ENCODE data around the gene HPRT1. TPM values are rescaled to one million over a fixed set of nuclear protein-coding genes. Genes with fewer than 3 reads are reported as not detected.

HPRT1 gene
- total RNA-seq, 1 experiment from 2014 or later: 38.2 TPM

DNA sequence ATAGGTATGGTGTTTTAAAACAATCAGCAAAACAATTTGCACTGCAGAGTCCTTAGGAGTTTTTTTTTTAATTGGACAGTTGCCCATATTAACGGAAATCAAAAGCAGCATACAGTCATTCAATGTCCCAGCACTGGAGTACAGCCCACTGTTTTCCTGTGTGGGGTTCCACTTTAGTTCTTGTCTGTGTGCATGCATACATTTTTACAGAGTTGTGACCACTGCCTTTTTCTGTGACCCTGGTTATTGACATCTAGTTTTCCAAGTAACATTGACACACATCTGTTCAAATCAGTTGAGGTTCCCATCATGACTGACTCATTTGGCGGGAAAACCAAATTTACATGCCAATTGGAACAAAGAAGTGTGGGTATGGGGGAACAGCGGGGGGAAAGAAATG lies 83.3 kb downstream of the HPRT1 start:
- Mint-ChIP-seq H3K27me3 (ENCODE audit: low read depth) (peaks cover 43% of the 10 kb centered on the region), H3K27ac (peak overlapping the region; percentile 9; the same call in 1 of the 2 replicates), H3K4me3 (no peak overlapping the region), H3K36me3 (no peaks in the 10 kb centered on the region), H3K4me1 (peaks cover 48% of the 10 kb centered on the region), H3K9me3 (no peaks in the 10 kb centered on the region)
- ChIA-PET POLR2A (no interaction called here), CTCF (interaction anchor here (1.2 to 1.6 kb wide), 2 partner anchors 22 to 221 kb away, joined by 5 to 10 read pairs; no protein-coding TSS in a partner anchor)
- no peak for TF ChIP-seq FOXP1 (CRISPR knock-in tag; IDR thresholded peaks at IDR 0.05; ENCODE audit: borderline replicate concordance)
- no peak for TF ChIP-seq ZNF263 (CRISPR knock-in tag; IDR thresholded peaks at IDR 0.05; ENCODE audit: low read depth)
- no peak for TF ChIP-seq RORB (CRISPR knock-in tag; IDR thresholded peaks at IDR 0.05)
- TF ChIP-seq, protein P1, sequence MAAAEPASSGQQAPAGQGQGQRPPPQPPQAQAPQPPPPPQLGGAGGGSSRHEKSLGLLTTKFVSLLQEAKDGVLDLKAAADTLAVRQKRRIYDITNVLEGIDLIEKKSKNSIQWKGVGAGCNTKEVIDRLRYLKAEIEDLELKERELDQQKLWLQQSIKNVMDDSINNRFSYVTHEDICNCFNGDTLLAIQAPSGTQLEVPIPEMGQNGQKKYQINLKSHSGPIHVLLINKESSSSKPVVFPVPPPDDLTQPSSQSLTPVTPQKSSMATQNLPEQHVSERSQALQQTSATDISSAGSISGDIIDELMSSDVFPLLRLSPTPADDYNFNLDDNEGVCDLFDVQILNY (CRISPR knock-in tag; IDR thresholded peaks at IDR 0.05): peak; percentile 67; the same call in 1 of the 2 replicates
- DNase-seq (ENCODE audit: low spot score) (no peak), ATAC-seq (no peak)

DNA sequence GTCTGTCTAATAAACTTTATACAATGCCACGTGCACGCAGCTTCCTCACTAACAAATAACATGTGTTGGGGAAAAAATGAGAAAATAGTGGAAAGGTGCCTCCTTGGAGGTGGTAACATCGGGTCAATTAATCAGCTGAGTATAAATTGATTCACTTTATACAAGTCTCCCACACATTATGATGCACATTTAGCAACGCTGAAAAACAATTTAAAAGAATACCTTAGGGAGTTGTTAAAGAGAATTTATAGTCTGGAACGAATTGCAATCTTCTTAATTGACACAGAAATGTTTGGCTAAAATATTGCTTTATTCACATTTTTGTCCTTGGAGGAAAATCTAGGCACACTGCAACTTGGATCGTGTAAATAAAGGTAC lies 84.2 kb downstream of the HPRT1 start:
- Mint-ChIP-seq H3K36me3 (no peaks in the 10 kb centered on the region), H3K4me1 (peaks cover 52% of the 10 kb centered on the region), H3K4me3 (peak overlapping the region; percentile 68), H3K27ac (no peak overlapping the region), H3K27me3 (ENCODE audit: low read depth) (peaks cover 46% of the 10 kb centered on the region), H3K9me3 (no peaks in the 10 kb centered on the region)
- TF ChIP-seq ETV6 (CRISPR knock-in tag; IDR thresholded peaks at IDR 0.05): no peak
- TF ChIP-seq MXD4 (CRISPR knock-in tag; IDR thresholded peaks at IDR 0.05; ENCODE audit: borderline replicate concordance): no peak
- no peak for TF ChIP-seq TCF7 (CRISPR knock-in tag; IDR thresholded peaks at IDR 0.05; ENCODE audit: low read depth)
- no peak for TF ChIP-seq KAT7 (CRISPR knock-in tag; IDR thresholded peaks at IDR 0.05; ENCODE audit: borderline replicate concordance)
- TF ChIP-seq, protein P2, sequence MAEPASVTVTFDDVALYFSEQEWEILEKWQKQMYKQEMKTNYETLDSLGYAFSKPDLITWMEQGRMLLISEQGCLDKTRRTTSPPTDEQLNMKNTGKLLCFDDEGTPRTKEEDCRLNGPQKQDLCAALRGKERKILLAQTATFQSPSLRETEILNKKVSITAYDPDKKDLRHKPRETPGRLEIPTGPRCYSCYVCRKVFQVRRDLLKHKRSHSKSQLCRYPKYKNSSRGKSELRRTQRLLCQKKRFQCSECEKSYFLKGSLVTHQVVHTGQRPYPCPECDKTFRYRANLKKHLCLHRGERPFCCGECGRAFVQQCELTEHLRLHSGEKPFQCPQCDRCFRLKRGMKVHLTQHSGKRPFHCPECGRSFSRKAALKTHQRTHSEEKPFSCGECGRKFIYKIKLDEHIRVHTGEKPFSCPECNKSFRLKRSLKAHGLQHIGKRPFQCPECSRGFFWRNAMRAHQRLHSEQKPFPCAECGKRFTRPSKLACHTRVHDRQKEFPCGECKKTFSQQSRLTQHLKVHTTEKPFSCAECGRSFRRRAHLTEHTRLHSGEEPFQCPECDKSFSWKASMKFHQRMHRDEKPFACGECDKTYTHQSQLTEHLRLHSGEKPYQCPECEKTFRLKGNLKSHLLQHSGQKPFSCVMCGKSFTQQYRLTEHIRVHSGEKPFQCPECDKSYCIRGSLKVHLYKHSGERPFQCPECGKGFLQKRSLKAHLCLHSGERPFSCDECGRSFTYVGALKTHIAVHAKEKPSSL (CRISPR knock-in tag; conservative IDR thresholded peaks at IDR 0.05): no peak
- TF ChIP-seq GABPB1 (CRISPR knock-in tag; IDR thresholded peaks at IDR 0.05): no peak
- ChIA-PET CTCF (no interaction called here), POLR2A (interaction anchor here (1.2 kb wide), 1 partner anchor 23 kb away, joined by 4 read pairs; no protein-coding TSS in a partner anchor)
- ATAC-seq (no peak), DNase-seq (ENCODE audit: low spot score) (no peak)

DNA sequence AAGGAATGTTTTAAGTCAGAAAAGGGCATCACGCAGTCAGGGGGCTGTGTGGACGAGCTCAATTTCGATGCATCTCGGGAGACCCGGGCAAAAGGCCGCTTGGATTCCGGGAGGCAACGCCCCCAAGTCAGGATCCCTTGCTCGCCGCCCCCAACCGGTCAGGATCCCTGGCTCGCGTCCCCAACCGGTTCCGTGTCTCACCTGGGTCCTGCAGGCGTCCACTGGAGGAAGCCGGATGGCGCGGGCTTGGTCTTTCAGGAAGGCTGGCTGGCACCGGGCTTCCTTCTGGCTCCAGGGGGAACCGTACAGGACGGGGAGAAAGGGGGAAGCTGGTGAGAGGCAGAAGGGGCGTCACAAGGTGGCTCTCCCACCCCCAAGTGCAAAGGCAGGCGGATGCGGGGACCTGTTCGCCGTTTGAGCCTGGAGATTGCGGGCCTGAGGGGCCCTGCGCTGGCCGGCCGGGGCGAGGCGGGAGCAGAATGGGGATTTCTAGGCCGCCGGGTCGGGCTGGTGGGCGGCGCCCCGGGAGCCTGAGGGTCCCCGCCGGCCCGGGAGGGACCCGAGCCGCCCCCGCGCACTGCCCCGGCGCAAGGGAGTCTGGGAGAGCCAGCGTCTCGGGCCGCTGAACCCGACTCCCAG lies 84.7 kb downstream of the HPRT1 start:
- H3K9me3 Mint-ChIP-seq: no peaks in the 10 kb centered on the region
- H3K27me3 Mint-ChIP-seq (ENCODE audit: low read depth): peaks cover 46% of the 10 kb centered on the region
- peaks cover 52% of the 10 kb centered on the region for H3K4me1 Mint-ChIP-seq
- ChIA-PET CTCF (interaction anchor here (1.4 to 1.6 kb wide), 2 partner anchors 24 to 220 kb away, joined by 6 read pairs; no protein-coding TSS in a partner anchor), POLR2A (interaction anchor here (0.5 to 1.2 kb wide), 2 partner anchors 12 to 24 kb away, joined by 3 to 4 read pairs; no protein-coding TSS in a partner anchor)
- TF ChIP-seq, protein P3, sequence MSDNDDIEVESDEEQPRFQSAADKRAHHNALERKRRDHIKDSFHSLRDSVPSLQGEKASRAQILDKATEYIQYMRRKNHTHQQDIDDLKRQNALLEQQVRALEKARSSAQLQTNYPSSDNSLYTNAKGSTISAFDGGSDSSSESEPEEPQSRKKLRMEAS (CRISPR knock-in tag; IDR thresholded peaks at IDR 0.05): 0 out of 2 replicates have a peak, but pooled peaks have one; percentile 29
- TF ChIP-seq CBFB (CRISPR knock-in tag; IDR thresholded peaks at IDR 0.05; ENCODE audit: low read depth): no peak
- no peaks in the 10 kb centered on the region for H3K36me3 Mint-ChIP-seq
- peak overlapping the region; percentile 84 for H3K4me3 Mint-ChIP-seq
- peak; percentile 7 for ATAC-seq
- DNase-seq (ENCODE audit: low spot score): peak; percentile 68
- no peak overlapping the region for H3K27ac Mint-ChIP-seq

DNA sequence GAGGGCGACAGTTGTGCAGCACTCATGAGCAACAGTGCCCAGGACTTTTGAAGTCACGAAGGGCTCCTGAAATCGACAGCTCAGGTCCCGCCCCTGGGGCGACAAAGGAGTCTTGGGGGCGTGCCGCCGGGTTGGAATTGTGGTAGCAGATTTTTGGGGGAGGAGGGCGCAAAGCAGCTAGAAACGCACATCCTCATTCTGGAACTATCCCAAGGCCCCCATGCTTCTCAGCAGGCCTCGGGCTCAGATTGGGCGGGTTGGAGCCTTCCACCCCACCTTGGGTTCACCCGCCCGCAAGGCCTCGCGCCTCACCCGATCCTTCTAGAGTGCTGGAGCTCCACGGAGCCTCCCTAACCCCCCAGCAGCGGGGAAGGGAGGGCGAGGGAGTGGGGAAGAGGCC lies 85.5 kb downstream of the HPRT1 start:
- Mint-ChIP-seq H3K36me3 (no peaks in the 10 kb centered on the region), H3K9me3 (no peaks in the 10 kb centered on the region), H3K4me3 (peak overlapping the region; percentile 84), H3K4me1 (peaks cover 58% of the 10 kb centered on the region), H3K27me3 (ENCODE audit: low read depth) (peaks cover 55% of the 10 kb centered on the region), H3K27ac (no peak overlapping the region)
- no peak for ATAC-seq
- ChIA-PET POLR2A (no interaction called here), CTCF (interaction anchor here (1.4 to 1.6 kb wide), 2 partner anchors 25 to 219 kb away, joined by 6 read pairs; no protein-coding TSS in a partner anchor)
- peak; percentile 28 for DNase-seq (ENCODE audit: low spot score)
- TF ChIP-seq ZNF232 (CRISPR knock-in tag; IDR thresholded peaks at IDR 0.05): no peak
- TF ChIP-seq TCF7 (CRISPR knock-in tag; IDR thresholded peaks at IDR 0.05; ENCODE audit: low read depth): no peak
- no peak for TF ChIP-seq ZBTB21 (CRISPR knock-in tag; IDR thresholded peaks at IDR 0.05; ENCODE audit: borderline replicate concordance)
- TF ChIP-seq MYBL2 (CRISPR knock-in tag; IDR thresholded peaks at IDR 0.05): no peak
- TF ChIP-seq, protein P4, sequence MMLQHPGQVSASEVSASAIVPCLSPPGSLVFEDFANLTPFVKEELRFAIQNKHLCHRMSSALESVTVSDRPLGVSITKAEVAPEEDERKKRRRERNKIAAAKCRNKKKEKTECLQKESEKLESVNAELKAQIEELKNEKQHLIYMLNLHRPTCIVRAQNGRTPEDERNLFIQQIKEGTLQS (CRISPR knock-in tag; conservative IDR thresholded peaks at IDR 0.05): no peak
- TF ChIP-seq SP1 (CRISPR knock-in tag; conservative IDR thresholded peaks at IDR 0.05): no peak
- TF ChIP-seq, protein P5, sequence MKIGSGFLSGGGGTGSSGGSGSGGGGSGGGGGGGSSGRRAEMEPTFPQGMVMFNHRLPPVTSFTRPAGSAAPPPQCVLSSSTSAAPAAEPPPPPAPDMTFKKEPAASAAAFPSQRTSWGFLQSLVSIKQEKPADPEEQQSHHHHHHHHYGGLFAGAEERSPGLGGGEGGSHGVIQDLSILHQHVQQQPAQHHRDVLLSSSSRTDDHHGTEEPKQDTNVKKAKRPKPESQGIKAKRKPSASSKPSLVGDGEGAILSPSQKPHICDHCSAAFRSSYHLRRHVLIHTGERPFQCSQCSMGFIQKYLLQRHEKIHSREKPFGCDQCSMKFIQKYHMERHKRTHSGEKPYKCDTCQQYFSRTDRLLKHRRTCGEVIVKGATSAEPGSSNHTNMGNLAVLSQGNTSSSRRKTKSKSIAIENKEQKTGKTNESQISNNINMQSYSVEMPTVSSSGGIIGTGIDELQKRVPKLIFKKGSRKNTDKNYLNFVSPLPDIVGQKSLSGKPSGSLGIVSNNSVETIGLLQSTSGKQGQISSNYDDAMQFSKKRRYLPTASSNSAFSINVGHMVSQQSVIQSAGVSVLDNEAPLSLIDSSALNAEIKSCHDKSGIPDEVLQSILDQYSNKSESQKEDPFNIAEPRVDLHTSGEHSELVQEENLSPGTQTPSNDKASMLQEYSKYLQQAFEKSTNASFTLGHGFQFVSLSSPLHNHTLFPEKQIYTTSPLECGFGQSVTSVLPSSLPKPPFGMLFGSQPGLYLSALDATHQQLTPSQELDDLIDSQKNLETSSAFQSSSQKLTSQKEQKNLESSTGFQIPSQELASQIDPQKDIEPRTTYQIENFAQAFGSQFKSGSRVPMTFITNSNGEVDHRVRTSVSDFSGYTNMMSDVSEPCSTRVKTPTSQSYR (CRISPR knock-in tag; IDR thresholded peaks at IDR 0.05): no peak
